HepG2 (cell line): ENCODE data around the gene ARHGAP15. TPM values are rescaled to one million over a fixed set of nuclear protein-coding genes. Genes with fewer than 3 reads are reported as not detected.

Experiments used
- ATAC-seq: fragments of 200-7000 bp; cut with Tn5 transposase; 3 replicates; pipeline ENCODE4 v1.9.1; 2020; ENCODE audit warnings: mild to moderate bottlenecking, moderate library complexity
- BruUV-seq: library from RNA; stranded (reverse); fragments of 400-500 nt; replicated peaks from 2 replicates; lab custom pipeline; 2021; lab: Mats Ljungman, UMichigan
- CTCF ChIA-PET: fragments of 300-600 bp; formaldehyde crosslinking; extraction: SDS; loops from one replicate; lab custom pipeline; 2021; ENCODE audit warnings: low total read pairs, inconsistent platforms, low intra/inter-chr PET ratio; lab: Yijun Ruan, JAX
- POLR2A ChIA-PET: fragments of 350-600 bp; sonication (Branson Sonifier 250); formaldehyde crosslinking; loops from one replicate; lab custom pipeline; 2020; ENCODE audit warnings: antibody characterized with exemption, inconsistent platforms; lab: Yijun Ruan, JAX
- DNase-seq: peaks from one replicate; pipeline ENCODE4 v3.0.0-alpha.2; 2015; ENCODE audit warnings: low spot score
- FAIRE-seq: peaks from 3 replicates; lab custom pipeline; 2011; peaks lifted over from hg19 to GRCh38; lab: Jason Lieb, UNC
- H2AFZ ChIP-seq: one replicate; pipeline ENCODE4 v1.6.1; 2011; ENCODE audit warnings: low read length, inconsistent platforms
- H3K27ac ChIP-seq: fragments of 300-600 bp; 3 replicates; pipeline ENCODE4 v1.8.0; 2011; ENCODE audit warnings: mixed run types, mild to moderate bottlenecking, mixed read lengths, low read length, inconsistent platforms; ENCODE audit not compliant: insufficient read depth; ENCODE audit errors: extremely low read length
- H3K27me3 ChIP-seq, 2 experiments: fragments of 200-600 bp in 1 of 2; 2 replicates in 1 of 2; 3 replicates in 1 of 2; pipeline versions ENCODE4 v1.6.0 to v1.8.0; 2011; ENCODE audit warnings: low read length in 2 of 2, mild to moderate bottlenecking in 2 of 2, moderate library complexity in 2 of 2, inconsistent platforms in 1 of 2; ENCODE audit not compliant: insufficient read depth in 2 of 2, control insufficient read depth in 1 of 2
- H3K36me3 ChIP-seq, 2 experiments: fragments of 200-600 bp in 1 of 2; replicated peaks in 1 of 2; 2 replicates in 1 of 2; 3 replicates in 1 of 2; pipeline versions ENCODE4 v1.5.1 to v1.8.0; 2011; ENCODE audit warnings: low read length in 2 of 2, inconsistent platforms in 1 of 2; ENCODE audit not compliant: insufficient read depth in 2 of 2, control insufficient read depth in 1 of 2
- H3K4me1 ChIP-seq: 2 replicates; pipeline ENCODE4 v1.5.1; 2012; ENCODE audit warnings: low read length, inconsistent platforms; ENCODE audit not compliant: insufficient read depth
- H3K4me2 ChIP-seq: 2 replicates; pipeline ENCODE4 v1.6.0; 2011; ENCODE audit warnings: low read depth, low read length, inconsistent platforms
- H3K4me3 ChIP-seq, 3 experiments: fragments of 200-600 bp in 1 of 3; sonication (generic), shearing (Covaris generic) in 1 of 3; replicated peaks in 1 of 3; 2 replicates each; pipeline ENCODE4 v1.5.1; 2011 to 2016; ENCODE audit warnings: low read length in 3 of 3, inconsistent platforms in 2 of 3, low read depth in 2 of 3, mild to moderate bottlenecking in 2 of 3, control low read depth in 1 of 3, mixed read lengths in 1 of 3; ENCODE audit not compliant: insufficient read depth in 1 of 3
- H3K79me2 ChIP-seq: one replicate; pipeline ENCODE4 v1.6.1; 2011; ENCODE audit warnings: low read length, inconsistent platforms; ENCODE audit not compliant: insufficient read depth
- H3K9ac ChIP-seq: 2 replicates; pipeline ENCODE4 v1.6.0; 2011; ENCODE audit warnings: mild to moderate bottlenecking, low read depth, low read length, inconsistent platforms; ENCODE audit not compliant: insufficient read depth
- H3K9me3 ChIP-seq: 2 replicates; pipeline ENCODE4 v1.5.1; 2012; ENCODE audit warnings: mild to moderate bottlenecking, low read length
- H4K20me1 ChIP-seq: 2 replicates; pipeline ENCODE4 v1.6.0; 2011; ENCODE audit warnings: inconsistent platforms, mild to moderate bottlenecking, low read length, moderate library complexity; ENCODE audit not compliant: insufficient read depth
- ELK4 ChIP-seq: sonication (generic); formaldehyde crosslinking; IDR thresholded peaks from 2 replicates; pipeline ENCODE4 v1.9.0; 2021; ENCODE audit warnings: missing genetic modification reagents, borderline replicate concordance
- HNRNPL ChIP-seq: fragments of 200-400 bp; formaldehyde crosslinking; IDR thresholded peaks from 2 replicates; pipeline ENCODE4 v1.6.1; 2017; ENCODE audit warnings: mild to moderate bottlenecking, low read depth, low read length
- KLF6 ChIP-seq: IDR thresholded peaks from 2 replicates; pipeline ENCODE4 v1.8.0; 2016; ENCODE audit warnings: missing biosample characterization, missing genetic modification reagents
- MBD4 ChIP-seq: IDR thresholded peaks from 2 replicates; pipeline ENCODE4 v1.6.1; 2012; ENCODE audit warnings: low read length, inconsistent platforms, borderline replicate concordance
- MED13 ChIP-seq: sonication (generic); formaldehyde crosslinking; IDR thresholded peaks from 2 replicates; pipeline ENCODE4 v1.5.0; 2020; ENCODE audit warnings: missing genetic modification reagents
- PITX1 ChIP-seq: sonication (generic); formaldehyde crosslinking; IDR thresholded peaks from 2 replicates; pipeline ENCODE4 v1.5.1; 2020; ENCODE audit warnings: mild to moderate bottlenecking, missing genetic modification reagents
- PRDM15 ChIP-seq: sonication (generic); formaldehyde crosslinking; IDR thresholded peaks from 2 replicates; pipeline ENCODE4 v1.4.0; 2020; ENCODE audit warnings: missing genetic modification reagents
- SPEN ChIP-seq: sonication (generic); formaldehyde crosslinking; IDR thresholded peaks from 2 replicates; pipeline ENCODE4 v1.5.1; 2020; ENCODE audit warnings: low read depth, mild to moderate bottlenecking, missing genetic modification reagents
- ZBED4 ChIP-seq: sonication (generic); formaldehyde crosslinking; IDR thresholded peaks from 2 replicates; pipeline ENCODE4 v1.4.0; 2020; ENCODE audit warnings: missing genetic modification reagents, borderline replicate concordance
- ZBTB43 ChIP-seq: sonication (generic); formaldehyde crosslinking; conservative IDR thresholded peaks from 2 replicates; pipeline ENCODE4 v1.4.0; 2020; ENCODE audit warnings: missing genetic modification reagents
- ZMYM3 ChIP-seq: sonication (generic); formaldehyde crosslinking; IDR thresholded peaks from 2 replicates; pipeline ENCODE4 v1.5.1; 2020; ENCODE audit warnings: mild to moderate bottlenecking, missing genetic modification reagents
- ZNF282 ChIP-seq: fragments of 450-650 bp; IDR thresholded peaks from 2 replicates; pipeline ENCODE4 v1.6.1; 2018; ENCODE audit not compliant: partially characterized antibody
- ZNF34 ChIP-seq: sonication (generic); formaldehyde crosslinking; IDR thresholded peaks from 2 replicates; pipeline ENCODE4 v1.4.0; 2020; ENCODE audit warnings: mild to moderate bottlenecking, missing genetic modification reagents, borderline replicate concordance
- ZNF879 ChIP-seq: sonication (generic); formaldehyde crosslinking; IDR thresholded peaks from 2 replicates; pipeline ENCODE4 v1.8.1; 2023; ENCODE audit warnings: missing genetic modification reagents
- WGBS: methylation state at CpG from one replicate; pipeline ENCODE4 v1.1.6; 2017; ENCODE audit warnings: low lambda C conversion rate; 5-methylcytosine and 5-hydroxymethylcytosine counted together
- in situ Hi-C: cut with HindIII; loops from 2 replicates; pipeline ENCODE4 v1.10.0; 2017; ENCODE audit warnings: low pct_unique_long_range_greater_than_20kb; ENCODE audit not compliant: extremely low pct_ligation_motif_present
- intact Hi-C: fragments of 100-400 bp; cut with micrococcal nuclease; formaldehyde crosslinking; loops from one replicate; pipeline ENCODE4 v1.10.0; 2022; ENCODE audit not compliant: unreplicated experiment
- polyA plus RNA-seq, 8 experiments: library from polyadenylated mRNA; depleted of rRNA in 3 of 8; stranded (reverse) in 7 of 8; unstranded in 1 of 8; fragments of >200 nt; fragmentation: Illumina TruSeq in 4 of 8; extraction: Trizol in 4 of 8; gene quantifications; 2 replicates each; pipeline versions ENCODE4 v1.2.1 to v1.2.3, GENCODE V29; 2011 to 2016; ENCODE audit warnings: low read depth in 4 of 8, missing spikeins in 1 of 8, mixed read lengths in 1 of 8; ENCODE audit not compliant: insufficient read depth in 1 of 8
- total RNA-seq, 5 experiments: library from RNA; depleted of rRNA; stranded (reverse); fragments of >200 nt; fragmentation: Illumina TruSeq; extraction: Trizol; gene quantifications; 2 replicates each; pipeline ENCODE4 v1.2.3, GENCODE V29; 2016; ENCODE audit warnings: low read depth in 1 of 5

ARHGAP15 gene
- total and polyA plus RNA-seq, 2 of the 13 experiments (the other 11 are each of a cell fraction or from before 2014, with no cell fraction given): 0.04 TPM; not detected in 1

GRCh38 chr2:143668234-143668633 is 539.0 kb downstream of the ARHGAP15 start (continued):
- TF ChIP-seq ZBTB43 (CRISPR knock-in tag) (no peak), ZNF282 (no peak), PITX1 (CRISPR knock-in tag) (no peak), ZNF34 (CRISPR knock-in tag) (no peak)
- TF ChIP-seq, all 625 proteins: peak for 0

GRCh38 chr2:143674051-143674450 is 544.8 kb downstream of the ARHGAP15 start:
- H3K27ac ChIP-seq: no peak overlapping the region
- ChIA-PET POLR2A (no interaction called here), CTCF (no interaction called here)
- H3K4me2 ChIP-seq: no peak overlapping the region
- H3K36me3 ChIP-seq: no peaks in the 10 kb centered on the region
- in situ Hi-C loops (no loop called here), intact Hi-C loops (no loop called here)
- 2% methylated on average over 2 of the region's 2 CpGs for WGBS
- no peaks in the 10 kb centered on the region for H3K27me3 ChIP-seq
- no peak overlapping the region for H3K4me3 ChIP-seq
- H3K9ac ChIP-seq: no peak overlapping the region
- H3K4me1 ChIP-seq: no peaks in the 10 kb centered on the region
- H3K79me2 ChIP-seq: no peaks in the 10 kb centered on the region
- BruUV-seq: no TSS peak
- H2AFZ ChIP-seq: no peak overlapping the region
- DNase-seq: no peak
- H4K20me1 ChIP-seq: no peaks in the 10 kb centered on the region
- FAIRE-seq: no peak
- no peaks in the 10 kb centered on the region for H3K9me3 ChIP-seq
- no peak for ATAC-seq
- TF ChIP-seq ZNF879 (CRISPR knock-in tag): no peak
- TF ChIP-seq MED13 (CRISPR knock-in tag): no peak
- no peak for TF ChIP-seq MBD4
- TF ChIP-seq ELK4 (CRISPR knock-in tag): no peak
- no peak for TF ChIP-seq ZMYM3 (CRISPR knock-in tag)
- TF ChIP-seq SPEN (CRISPR knock-in tag): no peak
- TF ChIP-seq HNRNPL: no peak
- no peak for TF ChIP-seq PRDM15 (CRISPR knock-in tag)
- TF ChIP-seq KLF6 (CRISPR knock-in tag): no peak
- no peak for TF ChIP-seq ZBED4 (CRISPR knock-in tag)
